K562 (cell line): Measurements from ENCODE around the gene FLAD1. TPM values are rescaled to one million over a fixed set of nuclear protein-coding genes. Genes with fewer than 3 reads are reported as not detected.

Source experiments
- ASH1L ChIP-seq: fragments of 450-650 bp; IDR thresholded peaks from 2 replicates; pipeline ENCODE4 v1.6.1; 2018; ENCODE audit warnings: borderline replicate concordance, mild to moderate bottlenecking, low read depth; ENCODE audit not compliant: partially characterized antibody
- CEBPZ ChIP-seq: fragments of 150-350 bp; IDR thresholded peaks from 2 replicates; pipeline ENCODE4 v1.6.1; 2014; ENCODE audit warnings: low read depth, mild to moderate bottlenecking, low read length, borderline replicate concordance
- FOXK2 ChIP-seq, 2 experiments: fragments of 450-650 bp; IDR thresholded peaks in 1 of 2; conservative IDR thresholded peaks in 1 of 2; 2 replicates each; pipeline ENCODE4 v1.6.1; 2016; ENCODE audit warnings: low read depth in 2 of 2, mild to moderate bottlenecking in 1 of 2
- HBP1 ChIP-seq: fragments of 450-650 bp; formaldehyde crosslinking; IDR thresholded peaks from 2 replicates; pipeline ENCODE4 v1.4.0; 2022; ENCODE audit warnings: missing genetic modification characterization
- HDAC2 ChIP-seq: fragments of 450-650 bp; IDR thresholded peaks from 2 replicates; pipeline ENCODE4 v1.6.1; 2016; ENCODE audit warnings: mild to moderate bottlenecking
- HMG20A ChIP-seq: fragments of 450-650 bp; formaldehyde crosslinking; conservative IDR thresholded peaks from 2 replicates; pipeline ENCODE4 v1.4.0; 2020; ENCODE audit warnings: mild to moderate bottlenecking, mixed read lengths
- HSF4 ChIP-seq: fragments of 250-450 bp; sonication (Bioruptor Pico); IDR thresholded peaks from 2 replicates; pipeline ENCODE4 v2.1.2; 2022; ENCODE audit warnings: mild to moderate bottlenecking, moderate library complexity, borderline replicate concordance
- MTF1 ChIP-seq: fragments of 250-450 bp; sonication (Bioruptor Pico); IDR thresholded peaks from 2 replicates; pipeline ENCODE4 v1.9.0; 2021; ENCODE audit warnings: moderate library complexity, mild to moderate bottlenecking, inconsistent platforms, borderline replicate concordance
- NR2C2 ChIP-seq, 2 experiments: fragments of 200-800 bp in 1 of 2; sonication (Bioruptor generic) in 1 of 2; sonication (generic) in 1 of 2; formaldehyde crosslinking in 1 of 2; IDR thresholded peaks; 2 replicates each; pipeline versions ENCODE4 v1.6.1 to v1.8.0; 2016 to 2022; ENCODE audit warnings: mild to moderate bottlenecking in 1 of 2, missing compliant biosample characterization in 1 of 2, missing genetic modification characterization in 1 of 2, missing genetic modification reagents in 1 of 2
- PHF8 ChIP-seq: fragments of 200-600 bp; sonication (generic); IDR thresholded peaks from 2 replicates; pipeline ENCODE4 v1.6.1; 2012; ENCODE audit warnings: mixed run types, mild to moderate bottlenecking, inconsistent platforms, low read length, moderate library complexity, borderline replicate concordance
- PKNOX1 ChIP-seq: fragments of 450-650 bp; IDR thresholded peaks from 2 replicates; pipeline ENCODE4 v1.6.1; 2016
- RBBP5 ChIP-seq: fragments of 200-600 bp; sonication (generic); IDR thresholded peaks from 2 replicates; pipeline ENCODE4 v1.6.1; 2012; ENCODE audit warnings: borderline replicate concordance, mild to moderate bottlenecking, low read length, control low read depth, inconsistent platforms; ENCODE audit not compliant: insufficient read depth, poor library complexity, severe bottlenecking
- RBM17 ChIP-seq: fragments of 200-400 bp; formaldehyde crosslinking; IDR thresholded peaks from 2 replicates; pipeline ENCODE4 v1.6.1; 2017; ENCODE audit warnings: low read depth, mild to moderate bottlenecking, low read length, borderline replicate concordance
- RFX7 ChIP-seq: fragments of 250-450 bp; sonication (Bioruptor Pico); IDR thresholded peaks from 2 replicates; pipeline ENCODE4 v1.5.1; 2021; ENCODE audit warnings: mild to moderate bottlenecking
- SMAD2 ChIP-seq: fragments of 150-350 bp; IDR thresholded peaks from 2 replicates; pipeline ENCODE4 v1.6.1; 2014; ENCODE audit warnings: low read depth, mild to moderate bottlenecking, low read length
- SRSF7 ChIP-seq: fragments of 200-400 bp; formaldehyde crosslinking; optimal IDR thresholded peaks from 2 replicates; pipeline ENCODE3; 2017; ENCODE audit warnings: mild to moderate bottlenecking, low read depth, low read length
- ZNF253 ChIP-seq: fragments of 250-450 bp; sonication (Bioruptor Pico); conservative IDR thresholded peaks from 2 replicates; pipeline ENCODE4 v1.6.1; 2021; ENCODE audit warnings: mild to moderate bottlenecking
- ZNF449 ChIP-seq: fragments of 250-450 bp; sonication (Bioruptor Pico); IDR thresholded peaks from 2 replicates; pipeline ENCODE4 v1.8.0; 2022; ENCODE audit warnings: moderate library complexity, mild to moderate bottlenecking, inconsistent platforms
- ZNF699 ChIP-seq: fragments of 250-450 bp; sonication (Bioruptor Pico); IDR thresholded peaks from 2 replicates; pipeline ENCODE4 v1.8.0; 2021; ENCODE audit warnings: mild to moderate bottlenecking, moderate library complexity; ENCODE audit not compliant: insufficient replicate concordance
- ZZZ3 ChIP-seq: fragments of 450-650 bp; IDR thresholded peaks from 2 replicates; pipeline ENCODE4 v1.6.1; 2016; ENCODE audit warnings: antibody characterized with exemption, mild to moderate bottlenecking, moderate library complexity
- polyA plus RNA-seq, 8 experiments: library from polyadenylated mRNA; depleted of rRNA in 4 of 8; stranded (reverse) in 5 of 8; unstranded in 3 of 8; fragments of >200 nt; fragmentation: Nextera tagmentation in 2 of 8; fragmentation: Illumina TruSeq in 1 of 8; extraction: Ambion mirVana in 2 of 8; extraction: Trizol in 1 of 8; gene quantifications; 2 replicates each; pipeline versions ENCODE4 v1.2.1 to v1.2.3, GENCODE V29; 2011 to 2014; ENCODE audit warnings: inconsistent platforms in 1 of 8, missing spikeins in 1 of 8
- total RNA-seq, 7 experiments: library from RNA; depleted of rRNA in 6 of 7; stranded (reverse); fragments of >200 nt in 6 of 7; fragmentation: Illumina TruSeq in 2 of 7; extraction: Trizol in 2 of 7; gene quantifications; 2 replicates each; pipeline versions ENCODE4 v1.2.1 to v1.2.3, GENCODE V29; 2011 to 2021; ENCODE audit warnings: low replicate concordance in 1 of 7

Gene FLAD1
- total and polyA plus RNA-seq, 9 of the 15 experiments (the other 6 are each of a cell fraction or from before 2014, with no cell fraction given) = 24.9 to 85.8 (median 67.0) TPM

GRCh38 chr1:154993572-154994268 lies 10.6 kb downstream of the FLAD1 start, which contains the start of gene LENEP (continued):
- TF ChIP-seq HBP1 (CRISPR knock-in tag) (no peak), HSF4 (CRISPR knock-in tag) (no peak), RBBP5 (no peak), HDAC2 (no peak), ZNF699 (CRISPR knock-in tag) (no peak), SRSF7 (no peak), ZNF253 (CRISPR knock-in tag) (no peak), ZNF449 (CRISPR knock-in tag) (no peak), NR2C2 (CRISPR knock-in tag; IDR thresholded peaks at IDR 0.05) (no peak), NR2C2 (tag; IDR thresholded peaks at IDR 0.05) (no peak), FOXK2 (conservative IDR thresholded peaks at IDR 0.05 in 1 of 2, IDR thresholded peaks at IDR 0.05 in 1 of 2; ENCODE audit: low read depth in 2 of 2) (peak; percentile 18 to 33; a peak in 2 of 4 replicates), ZZZ3 (no peak), SMAD2 (no peak), HMG20A (CRISPR knock-in tag) (no peak), CEBPZ (no peak), ASH1L (no peak), RFX7 (CRISPR knock-in tag) (no peak), PKNOX1 (no peak), RBM17 (no peak), PHF8 (no peak), MTF1 (no peak)
